Left ventricle myocardium inferior (tissue), 1 donor: ENCODE data around the gene BZW2. TPM values are rescaled to one million over a fixed set of nuclear protein-coding genes. Genes with fewer than 3 reads are reported as not detected.

Experiments
- DNase-seq: peaks from one replicate; pipeline ENCODE4 v3.0.0-alpha.2; 2020
- H3K27ac ChIP-seq: fragments of 200-600 bp; replicated peaks from 2 replicates; pipeline ENCODE4 v1.8.0; 2021
- H3K27me3 ChIP-seq: fragments of 200-600 bp; 2 replicates; pipeline ENCODE4 v1.8.0; 2021; ENCODE audit warnings: low read depth
- H3K36me3 ChIP-seq: fragments of 200-600 bp; 2 replicates; pipeline ENCODE4 v1.8.0; 2021
- H3K4me1 ChIP-seq: fragments of 200-600 bp; 2 replicates; pipeline ENCODE4 v1.8.0; 2021
- H3K4me3 ChIP-seq: fragments of 200-600 bp; 2 replicates; pipeline ENCODE4 v1.8.0; 2021; ENCODE audit warnings: mild to moderate bottlenecking, moderate library complexity
- H3K9me3 ChIP-seq: fragments of 200-600 bp; replicated peaks from 2 replicates; pipeline ENCODE4 v1.8.0; 2021
- intact Hi-C: fragments of 100-400 bp; cut with micrococcal nuclease; formaldehyde crosslinking; loops from one replicate; pipeline ENCODE4 v1.11.0; 2022
- total RNA-seq: library from RNA; stranded (reverse); fragmentation: NEBNext Ultra II Directional; extraction: Animal tissue kit (Norgen Biotek cat#: 25700); gene quantifications from one replicate; pipeline ENCODE4 v1.2.1, GENCODE V29; 2021
- TF ChIP-seq, protein P1 (sequence below): fragments of 200-600 bp; IDR thresholded peaks from 2 replicates; pipeline ENCODE4 v1.8.0; 2021; ENCODE audit warnings: antibody characterized with exemption, mild to moderate bottlenecking, borderline replicate concordance
- donor health status: DM: no; HTN: yes; CAD: no; lungs with severe emphysema.

Gene BZW2
- total RNA-seq, 1 donor from 2014 or later, result 308 TPM

DNA sequence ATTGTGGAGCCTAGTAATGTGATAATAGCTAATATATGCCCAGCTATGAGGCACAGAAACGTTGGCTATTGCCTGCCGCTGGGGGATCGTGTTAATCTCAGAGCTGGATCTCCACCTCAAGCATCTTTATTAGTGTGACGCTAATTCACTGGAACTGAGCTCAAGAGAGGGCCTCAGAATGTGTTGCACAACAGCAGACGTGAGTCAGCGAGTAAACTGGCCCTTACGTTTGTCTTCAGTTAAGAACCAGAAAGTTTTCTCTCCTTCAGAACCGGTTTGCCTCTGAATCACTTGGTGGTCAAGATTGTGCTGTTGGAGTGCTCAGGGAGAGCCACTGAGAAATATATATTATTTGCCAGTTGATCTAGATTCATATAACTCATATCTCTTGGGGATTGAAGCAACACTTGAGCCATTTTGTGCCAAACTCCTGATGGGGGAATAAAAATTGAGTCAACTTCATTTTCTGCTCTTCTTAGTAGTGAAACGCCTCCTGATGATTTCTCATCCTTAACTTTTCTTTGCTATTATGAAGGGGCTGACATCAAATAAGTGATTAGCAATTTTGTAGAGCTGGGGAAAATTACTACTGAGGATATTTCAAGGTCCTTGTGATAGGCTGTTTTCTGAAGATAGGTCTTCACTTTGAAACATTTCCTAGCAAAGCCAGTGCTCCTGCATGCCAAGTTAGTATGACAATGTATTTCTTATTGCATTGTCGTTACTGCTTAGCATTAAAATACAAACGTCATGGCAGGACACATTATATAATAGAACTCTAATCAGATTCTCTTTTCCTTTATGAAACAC, 22.3 kb downstream of the BZW2 start:
- Histone ChIP-seq H3K9me3 (no peaks in the 10 kb centered on the region), H3K36me3 (peaks cover 21% of the 10 kb centered on the region), H3K4me1 (peaks cover 63% of the 10 kb centered on the region), H3K4me3 (peak overlapping the region; percentile 10), H3K27ac (peak overlapping the region; percentile 74), H3K27me3 (no peaks in the 10 kb centered on the region)
- DNase-seq, result peak; percentile 51
- intact Hi-C loops, result no loop called here
- TF ChIP-seq, protein P1, sequence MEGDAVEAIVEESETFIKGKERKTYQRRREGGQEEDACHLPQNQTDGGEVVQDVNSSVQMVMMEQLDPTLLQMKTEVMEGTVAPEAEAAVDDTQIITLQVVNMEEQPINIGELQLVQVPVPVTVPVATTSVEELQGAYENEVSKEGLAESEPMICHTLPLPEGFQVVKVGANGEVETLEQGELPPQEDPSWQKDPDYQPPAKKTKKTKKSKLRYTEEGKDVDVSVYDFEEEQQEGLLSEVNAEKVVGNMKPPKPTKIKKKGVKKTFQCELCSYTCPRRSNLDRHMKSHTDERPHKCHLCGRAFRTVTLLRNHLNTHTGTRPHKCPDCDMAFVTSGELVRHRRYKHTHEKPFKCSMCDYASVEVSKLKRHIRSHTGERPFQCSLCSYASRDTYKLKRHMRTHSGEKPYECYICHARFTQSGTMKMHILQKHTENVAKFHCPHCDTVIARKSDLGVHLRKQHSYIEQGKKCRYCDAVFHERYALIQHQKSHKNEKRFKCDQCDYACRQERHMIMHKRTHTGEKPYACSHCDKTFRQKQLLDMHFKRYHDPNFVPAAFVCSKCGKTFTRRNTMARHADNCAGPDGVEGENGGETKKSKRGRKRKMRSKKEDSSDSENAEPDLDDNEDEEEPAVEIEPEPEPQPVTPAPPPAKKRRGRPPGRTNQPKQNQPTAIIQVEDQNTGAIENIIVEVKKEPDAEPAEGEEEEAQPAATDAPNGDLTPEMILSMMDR, result no peak

DNA sequence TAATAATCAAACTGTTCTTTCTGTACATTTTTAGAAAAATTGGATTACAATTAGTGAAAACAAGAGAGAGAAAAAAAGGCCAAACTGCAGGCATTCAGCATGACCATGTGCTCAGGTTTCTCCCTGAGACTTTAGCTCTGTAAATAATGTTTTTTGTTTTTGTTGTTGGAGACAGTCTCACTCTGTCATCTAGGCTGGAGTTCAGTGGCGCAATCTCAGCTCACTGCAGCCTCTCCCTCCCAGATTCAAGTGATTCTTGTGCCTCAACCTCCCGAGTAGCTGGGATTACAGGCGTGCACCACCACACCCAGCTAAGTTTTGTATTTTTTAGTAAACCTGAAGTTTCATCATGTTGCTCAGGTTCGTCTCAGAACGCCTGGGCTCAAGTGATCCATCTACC, 23.0 kb downstream of the BZW2 start:
- Histone ChIP-seq H3K4me1 (peaks cover 59% of the 10 kb centered on the region), H3K27me3 (no peaks in the 10 kb centered on the region), H3K36me3 (peaks cover 21% of the 10 kb centered on the region), H3K9me3 (no peaks in the 10 kb centered on the region), H3K27ac (peak overlapping the region; percentile 74), H3K4me3 (no peak overlapping the region)
- TF ChIP-seq, protein P1, result no peak
- no peak for DNase-seq
- intact Hi-C loops, result no loop called here

DNA sequence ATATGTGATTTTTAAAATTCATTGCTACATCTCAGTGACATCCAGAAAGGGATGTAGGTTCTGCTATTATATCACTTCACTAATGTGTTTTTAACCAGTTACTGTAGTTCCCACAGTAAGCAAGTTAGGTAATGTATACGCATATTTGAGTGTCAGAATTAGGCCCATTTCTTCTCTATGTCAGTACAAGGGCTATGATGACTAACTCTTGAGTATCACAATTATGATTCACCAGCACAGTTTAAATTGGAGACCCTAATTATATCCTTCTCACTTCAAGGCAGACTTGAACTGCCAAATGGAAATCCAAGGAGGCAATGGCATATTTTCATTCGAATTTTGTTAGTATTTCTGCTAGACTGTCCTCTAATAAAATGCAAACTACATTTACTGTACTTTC, 23.6 kb downstream of the BZW2 start:
- Histone ChIP-seq H3K36me3 (peaks cover 27% of the 10 kb centered on the region), H3K27ac (peak overlapping the region; percentile 74), H3K4me3 (no peak overlapping the region), H3K9me3 (no peaks in the 10 kb centered on the region), H3K4me1 (peaks cover 59% of the 10 kb centered on the region), H3K27me3 (no peaks in the 10 kb centered on the region)
- intact Hi-C loops, result no loop called here
- TF ChIP-seq, protein P1, result no peak
- DNase-seq, result no peak

DNA sequence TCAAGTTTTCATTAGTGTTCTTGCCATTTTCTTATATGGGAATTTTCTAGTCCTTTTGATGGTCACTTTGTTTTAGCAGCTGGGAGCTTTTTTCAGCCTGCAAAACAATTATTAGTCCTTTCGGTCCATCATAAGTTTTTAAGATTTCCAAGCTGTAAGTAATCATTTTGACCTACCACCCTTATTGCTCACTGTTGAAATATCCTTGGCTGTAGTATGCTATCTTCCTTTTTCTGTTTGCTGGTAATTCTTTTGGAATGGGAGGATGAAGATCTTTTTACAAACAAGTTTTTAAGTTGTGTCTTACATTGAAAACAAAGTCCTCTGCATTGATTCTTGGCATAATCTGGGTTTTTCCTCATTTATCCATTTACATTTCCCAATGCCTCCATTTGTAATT, 24.0 kb downstream of the BZW2 start:
- DNase-seq, result no peak
- intact Hi-C loops, result no loop called here
- no peaks in the 10 kb centered on the region for H3K9me3 ChIP-seq
- H3K4me1 ChIP-seq, result peaks cover 61% of the 10 kb centered on the region
- peak overlapping the region; percentile 74 for H3K27ac ChIP-seq
- no peaks in the 10 kb centered on the region for H3K27me3 ChIP-seq
- H3K36me3 ChIP-seq, result peaks cover 30% of the 10 kb centered on the region
- no peak overlapping the region for H3K4me3 ChIP-seq
- TF ChIP-seq, protein P1, result no peak

DNA sequence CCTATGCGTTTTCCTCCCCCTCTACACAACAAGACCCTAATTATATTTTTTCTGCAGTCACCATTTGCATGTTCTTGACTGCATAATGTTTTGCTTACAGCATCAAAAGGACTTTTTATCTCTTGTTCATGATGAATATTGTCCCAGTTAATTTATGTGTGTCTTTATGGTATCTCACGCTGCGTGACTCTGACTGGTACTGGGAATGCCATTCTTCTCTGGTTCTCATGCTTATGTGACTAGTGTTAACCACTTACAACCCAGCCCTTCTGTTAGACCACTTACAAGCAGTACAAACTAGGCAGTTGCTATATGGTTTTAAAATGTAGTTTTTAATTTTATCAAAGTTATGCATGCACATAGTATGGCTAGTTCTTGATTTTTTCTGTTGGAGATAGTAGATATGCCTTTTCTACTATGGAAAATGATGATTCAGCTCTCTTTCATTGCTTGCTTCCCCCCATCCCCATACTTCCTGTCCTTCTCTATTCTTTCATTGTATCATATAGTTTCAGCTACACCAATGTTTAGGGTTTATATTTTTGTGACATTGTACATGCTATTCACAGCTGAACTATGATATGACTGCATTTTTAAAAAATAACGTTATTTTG, 24.9 kb downstream of the BZW2 start:
- Histone ChIP-seq H3K27me3 (no peaks in the 10 kb centered on the region), H3K27ac (peak overlapping the region; percentile 74), H3K4me3 (no peak overlapping the region), H3K36me3 (peaks cover 30% of the 10 kb centered on the region), H3K9me3 (no peaks in the 10 kb centered on the region), H3K4me1 (peaks cover 61% of the 10 kb centered on the region)
- intact Hi-C loops, result no loop called here
- no peak for DNase-seq
- TF ChIP-seq, protein P1, result no peak
